Measurements from ENCODE around the gene PICALM. TPM values are rescaled to one million over a fixed set of nuclear protein-coding genes. Genes with fewer than 3 reads are reported as not detected.

The PICALM gene
- total RNA-seq, result 100 to 1,000 TPM; 176 to 274 (median 206) TPM
- polyA plus RNA-seq, result 100 to 1,000 TPM; 103 to 250 TPM
- long read RNA-seq, donor 1, partial matches to known transcripts, result 13 of 23 reads
- long read RNA-seq, donor 1, other reads (novel, unspliced or antisense), result 5 of 23 reads
- long read RNA-seq, donor 2, partial matches to known transcripts, result 0 of 7 reads
- long read RNA-seq, donor 2, other reads (novel, unspliced or antisense), result 0 of 7 reads
- long read RNA-seq, donor 3, transcript PICALM-219 (20 exons, 3,474 nt), result major isoform, 29 of 74 reads
- long read RNA-seq, donor 3, partial matches to known transcripts, result 5 of 74 reads
- long read RNA-seq, donor 3, other reads (novel, unspliced or antisense), result 38 of 74 reads

GRCh38 chr11:86068951-86069407, at the start of gene PICALM:
Gene PICALM (minus strand): TSS chr11:86069084. CDS start chr11:86068780, 304 bp downstream.
- no peaks in the 10 kb centered on the region for H3K27me3 ChIP-seq
- intact Hi-C loops (cut with DNase I), result loop anchor here in 1 of 4 donors (10.0 kb wide), 1 partner anchor 106 kb away; no protein-coding TSS in a partner anchor
- DNase-seq, result peak; percentile 97 to 98 (median 98)
- H3K36me3 ChIP-seq, result no peaks in the 10 kb centered on the region
- H3K4me3 ChIP-seq, result peak within 1 kb of the TSS; percentile 84
- peak; percentile 61 for TF ChIP-seq EP300 (IDR thresholded peaks at IDR 0.05)
- peak in 1 of 3 donors; percentile 20 for TF ChIP-seq CTCF (IDR thresholded peaks at IDR 0.05)
- peak; percentile 83 for TF ChIP-seq POLR2A (IDR thresholded peaks at IDR 0.05)
- H3K27ac ChIP-seq, result peak within 1 kb of the TSS; percentile 85 to 88
- no peaks in the 10 kb centered on the region for H3K9me3 ChIP-seq
- WGBS, 3 donors, result 0 to 1% (median 0%) methylated on average over 26 to 48 of the region's 48 CpGs
- peaks cover 9% of the 10 kb centered on the region for H3K4me1 ChIP-seq (ENCODE audit: insufficient read depth)

GRCh38 chr11:86118253-86118652, 49.4 kb upstream of the PICALM start:
- H3K4me1 ChIP-seq (ENCODE audit: insufficient read depth), result no peaks in the 10 kb centered on the region
- DNase-seq, result no peak
- intact Hi-C loops (cut with DNase I), result no loop called here
- no peaks in the 10 kb centered on the region for H3K27me3 ChIP-seq
- no peaks in the 10 kb centered on the region for H3K36me3 ChIP-seq
- no peak for TF ChIP-seq CTCF (IDR thresholded peaks at IDR 0.05)
- TF ChIP-seq EP300 (IDR thresholded peaks at IDR 0.05), result no peak
- TF ChIP-seq POLR2A (IDR thresholded peaks at IDR 0.05), result no peak
- H3K27ac ChIP-seq, result no peak overlapping the region
- H3K4me3 ChIP-seq, result no peak overlapping the region
- H3K9me3 ChIP-seq, result no peaks in the 10 kb centered on the region
- WGBS, 3 donors, result 80 to 90% (median 89%) methylated on average over 2 of the region's 2 CpGs

GRCh38 chr11:86117712-86118063, 48.8 kb upstream of the PICALM start:
- no peaks in the 10 kb centered on the region for H3K4me1 ChIP-seq (ENCODE audit: insufficient read depth)
- WGBS, 3 donors, result 93 to 97% (median 94%) methylated on average over 1 of the region's 1 CpG
- H3K4me3 ChIP-seq, result no peak overlapping the region
- no peaks in the 10 kb centered on the region for H3K27me3 ChIP-seq
- TF ChIP-seq EP300 (IDR thresholded peaks at IDR 0.05) (no peak), CTCF (IDR thresholded peaks at IDR 0.05) (no peak), POLR2A (IDR thresholded peaks at IDR 0.05) (no peak)
- H3K27ac ChIP-seq, result no peak overlapping the region
- H3K9me3 ChIP-seq, result no peaks in the 10 kb centered on the region
- H3K36me3 ChIP-seq, result no peaks in the 10 kb centered on the region
- intact Hi-C loops (cut with DNase I), result no loop called here
- DNase-seq, result no peak

- no peak overlapping the region for H3K27ac ChIP-seq
- no peak for TF ChIP-seq POLR2A (IDR thresholded peaks at IDR 0.05)
- no peak for TF ChIP-seq CTCF (IDR thresholded peaks at IDR 0.05)
- no peak for TF ChIP-seq EP300 (IDR thresholded peaks at IDR 0.05)
- H3K36me3 ChIP-seq, result no peaks in the 10 kb centered on the region
- DNase-seq, result no peak
- WGBS, 3 donors, result 77 to 82% (median 80%) methylated on average over 5 of the region's 5 CpGs
- H3K27me3 ChIP-seq, result no peaks in the 10 kb centered on the region
- intact Hi-C loops (cut with DNase I), result no loop called here
- H3K4me1 ChIP-seq (ENCODE audit: insufficient read depth), result no peaks in the 10 kb centered on the region
- H3K4me3 ChIP-seq, result no peak overlapping the region
- H3K9me3 ChIP-seq, result no peaks in the 10 kb centered on the region
These were observed 48.3 kb upstream of the PICALM start for GRCh38 chr11:86117001-86117711.
